Brain pericyte (primary cell): Measurements from ENCODE around the gene RTCB.

Experiments used
- DNase-seq: peaks from one replicate; pipeline ENCODE4 v3.0.0-alpha.2; 2012; ENCODE audit warnings: low read depth, low spot score

Gene RTCB

DNA sequence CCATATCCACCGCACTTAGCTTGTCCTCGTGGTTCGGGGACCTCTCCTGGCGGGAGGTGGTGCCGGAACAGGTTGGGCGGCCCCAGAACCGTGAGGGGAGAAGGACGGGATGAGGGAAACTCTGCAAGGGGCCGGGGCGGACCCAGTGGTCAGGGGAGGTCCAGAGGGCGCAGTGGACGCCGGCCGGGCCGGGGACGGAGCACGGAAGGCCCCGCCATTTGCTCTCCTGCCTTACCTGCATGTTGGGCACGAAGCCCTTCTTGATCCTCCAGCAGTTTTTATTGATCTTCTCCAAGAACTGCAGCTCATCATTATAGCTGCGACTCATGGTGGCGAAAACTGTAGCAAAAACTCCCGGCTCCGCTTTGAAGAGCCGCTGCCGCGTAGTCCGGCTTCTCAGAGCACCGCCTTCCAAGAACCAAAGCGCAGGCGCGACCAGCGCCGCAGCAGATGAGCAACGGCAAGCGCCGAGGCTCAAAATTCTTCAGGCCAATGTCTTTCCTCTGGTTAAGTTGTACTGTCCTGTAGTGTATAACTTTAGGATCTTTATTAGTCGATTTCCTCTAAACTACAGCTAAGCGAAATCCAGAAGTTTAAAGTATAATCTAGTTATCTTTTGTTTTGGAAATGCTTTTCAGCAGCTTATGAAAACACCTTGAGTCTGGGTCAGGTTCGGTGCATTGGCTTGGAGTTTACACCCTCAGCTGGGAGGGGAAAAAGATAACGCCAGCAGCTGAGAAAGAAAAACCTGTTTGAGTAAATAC, at the start of gene RTCB:
TSS of gene RTCB (minus strand) at position 419 of the 764 bp plus-strand sequence. CDS start at position 328, 91 bp downstream.
- peak; percentile 75 for DNase-seq

DNA sequence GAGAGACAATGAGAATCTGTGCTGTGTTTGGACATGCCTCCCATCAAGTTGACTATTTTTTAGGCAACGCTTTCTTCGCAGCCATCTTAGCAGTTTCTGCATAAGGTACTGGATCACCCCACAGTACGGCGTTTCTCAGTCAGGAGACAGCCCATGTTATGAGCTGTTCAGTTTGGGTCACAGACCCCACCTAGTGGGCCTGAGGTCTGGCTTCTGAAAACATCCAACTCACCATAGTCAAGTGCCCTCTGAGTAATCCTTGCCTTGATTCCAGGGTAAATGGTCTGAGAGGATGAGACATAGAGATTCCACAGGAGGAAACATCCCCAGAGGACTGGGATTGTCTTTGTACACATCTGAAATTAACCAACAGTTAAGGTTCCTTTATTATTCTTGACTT, 45.0 kb upstream of the RTCB start:
- DNase-seq: no peak

DNA sequence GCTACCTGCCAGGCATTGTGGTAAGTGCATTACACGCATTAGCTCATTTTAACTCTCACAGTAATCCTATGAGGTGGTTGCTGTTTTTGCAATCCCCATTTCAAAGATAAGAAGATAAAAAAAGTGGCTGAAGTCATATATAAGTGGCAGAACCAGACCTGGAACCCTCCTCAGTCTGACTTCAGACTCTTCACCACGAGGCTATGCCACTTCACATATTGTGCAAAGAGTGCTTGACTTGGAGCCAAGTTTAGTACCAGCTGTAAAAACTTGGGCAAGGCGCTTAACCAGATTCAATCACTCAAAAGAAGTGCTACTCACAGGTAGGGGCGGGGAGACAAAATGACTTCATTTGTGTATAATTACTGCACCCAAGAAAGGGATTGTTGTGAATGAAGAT, 36.9 kb upstream of the RTCB start:
- DNase-seq: no peak

DNA sequence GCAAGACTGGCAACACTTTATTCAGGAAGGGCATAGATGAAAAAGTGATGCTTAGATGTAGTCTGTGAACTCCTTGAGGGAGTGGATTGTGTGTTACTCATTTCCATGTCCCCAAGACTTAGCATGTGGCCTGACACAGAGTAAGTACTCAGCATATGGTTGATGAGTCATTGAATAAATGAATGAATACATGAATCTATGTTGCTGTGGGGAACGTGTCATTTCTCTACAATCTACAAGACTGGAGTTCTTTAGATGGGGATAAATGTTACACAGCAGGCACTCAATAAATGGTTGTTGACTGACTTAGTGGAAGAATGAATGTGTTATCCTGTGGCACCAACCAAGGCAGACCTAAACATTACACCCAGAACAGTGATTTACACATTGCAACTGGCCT, 34.3 kb upstream of the RTCB start:
- no peak for DNase-seq

DNA sequence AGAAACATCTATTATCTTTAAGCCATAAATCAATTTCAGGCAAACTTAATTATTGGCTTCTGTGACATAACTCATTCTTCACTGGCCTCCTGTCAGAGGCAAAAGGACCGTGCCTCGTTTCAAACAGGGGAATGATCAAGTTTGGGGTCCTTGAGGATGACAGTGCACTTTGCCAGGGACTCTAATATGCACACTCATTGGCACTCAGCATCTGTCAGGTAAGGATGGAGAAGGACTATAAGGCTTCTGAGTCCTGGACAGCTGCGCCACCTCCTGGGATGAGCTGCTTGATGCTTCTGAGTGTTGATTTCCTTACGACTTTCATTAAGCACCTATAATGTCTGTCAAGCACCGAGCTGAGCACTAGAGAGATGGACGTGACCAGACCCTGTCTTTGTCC, 32.0 kb upstream of the RTCB start:
- DNase-seq: no peak

DNA sequence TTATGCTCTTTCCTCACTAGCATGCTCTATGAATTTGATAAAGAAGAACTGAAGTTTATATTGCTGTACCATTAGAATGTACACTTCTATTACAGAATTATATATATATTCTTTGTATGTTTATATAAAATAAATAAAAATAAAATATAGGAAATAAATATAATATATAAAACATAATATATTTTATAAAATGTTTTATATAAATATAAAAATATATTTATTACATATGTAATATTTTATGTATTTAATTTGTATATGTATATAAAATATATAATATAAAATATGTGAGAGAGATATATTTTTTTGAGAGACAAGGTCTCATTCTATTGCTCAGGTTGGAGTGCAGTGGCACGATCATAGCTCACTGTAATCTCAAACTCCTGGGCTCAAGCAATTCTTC, 18.3 kb upstream of the RTCB start:
- DNase-seq: no peak

DNA sequence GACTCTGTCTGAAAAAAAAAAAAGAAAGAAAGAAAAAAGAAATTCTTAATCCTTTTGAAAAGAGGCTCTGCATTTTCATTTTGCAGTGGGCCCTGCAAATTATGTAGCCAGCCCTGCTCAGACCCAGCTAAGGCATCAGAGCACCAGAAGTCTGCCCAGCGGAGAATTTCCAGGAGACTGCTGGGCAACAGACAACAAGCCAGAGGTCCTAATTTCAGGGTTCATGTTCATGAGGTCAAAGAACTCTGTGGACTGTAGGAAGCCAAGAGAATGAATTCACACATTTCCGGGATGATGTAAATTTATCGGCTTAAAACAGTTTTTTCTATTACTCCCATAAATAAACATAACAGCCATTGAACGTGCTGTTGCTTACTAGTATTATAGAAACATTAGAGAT, 14.8 kb upstream of the RTCB start:
- no peak for DNase-seq

DNA sequence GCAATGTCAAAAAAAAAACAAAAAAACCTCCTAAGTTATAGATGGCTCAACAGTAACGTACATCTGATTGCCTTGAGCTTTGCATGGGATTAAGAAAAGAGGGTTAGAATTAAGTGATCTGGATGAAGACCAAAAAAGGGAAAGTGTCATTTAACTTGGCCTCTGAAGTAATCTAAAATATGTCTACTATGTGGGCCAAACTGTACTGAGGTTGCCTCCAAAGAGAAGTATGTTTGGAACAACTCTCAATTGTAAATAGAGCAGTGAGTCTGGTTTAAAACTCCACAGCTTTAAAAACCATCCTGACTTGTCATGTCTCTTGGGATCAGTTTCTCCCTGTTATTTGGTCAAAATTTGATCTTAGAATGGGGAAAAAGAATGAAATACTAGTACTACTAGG, 11.6 kb upstream of the RTCB start:
- no peak for DNase-seq

DNA sequence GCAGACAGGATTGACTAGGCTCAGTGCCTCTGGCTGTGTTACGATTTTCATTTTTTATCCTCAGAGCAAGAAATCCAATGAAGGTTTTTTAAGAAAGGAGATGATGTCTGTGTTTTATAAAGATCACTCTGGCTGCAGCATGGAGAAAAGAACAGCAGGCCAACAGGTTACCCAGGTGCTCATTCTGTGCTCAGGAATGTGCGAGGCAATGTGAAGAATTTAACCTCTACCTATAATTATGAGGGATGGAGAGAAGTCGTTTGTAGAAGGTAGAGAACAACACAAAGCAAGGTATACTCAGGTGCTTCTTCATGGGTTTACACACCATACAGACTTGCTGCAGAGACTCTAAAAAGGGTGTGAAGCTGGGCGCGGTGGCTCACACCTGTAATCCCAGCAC, 10.0 kb upstream of the RTCB start:
- DNase-seq: no peak

DNA sequence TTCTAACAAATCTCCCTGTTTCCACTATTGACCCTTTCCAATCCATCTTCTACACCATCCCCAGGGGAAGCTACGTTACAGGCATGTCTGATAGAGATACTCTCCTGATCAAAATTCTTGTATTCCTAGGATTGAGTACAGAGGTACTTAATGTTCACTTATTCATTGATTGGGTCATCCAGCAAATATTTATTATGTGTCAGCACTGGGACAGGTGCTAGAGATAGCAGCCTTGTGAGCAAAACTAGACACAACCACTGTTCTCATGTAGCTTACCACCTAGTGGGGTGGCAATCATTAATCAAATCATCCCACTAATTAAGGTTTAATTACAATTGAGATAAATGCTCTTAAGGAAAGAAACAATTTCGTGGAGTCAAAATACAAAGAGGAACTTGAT, 9.4 kb upstream of the RTCB start:
- no peak for DNase-seq

DNA sequence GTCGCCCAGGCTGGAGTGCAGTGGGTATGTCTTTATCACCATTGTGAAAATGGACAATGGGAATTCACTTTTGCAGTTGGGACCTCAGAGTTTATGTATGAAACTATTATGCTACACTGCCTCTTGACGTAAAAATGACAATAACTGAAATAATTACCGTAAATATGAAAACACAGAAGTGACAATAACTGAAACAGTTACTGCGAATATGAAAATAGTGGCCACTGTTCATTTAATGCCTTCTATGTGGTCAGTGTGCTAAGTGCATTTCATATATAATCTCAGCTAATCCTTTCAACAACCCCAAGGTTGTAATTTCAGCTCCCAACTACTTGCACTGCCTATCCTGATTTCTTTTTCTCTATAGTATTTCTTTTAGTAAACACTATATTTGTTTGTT, 5.9 kb upstream of the RTCB start:
- DNase-seq: no peak

DNA sequence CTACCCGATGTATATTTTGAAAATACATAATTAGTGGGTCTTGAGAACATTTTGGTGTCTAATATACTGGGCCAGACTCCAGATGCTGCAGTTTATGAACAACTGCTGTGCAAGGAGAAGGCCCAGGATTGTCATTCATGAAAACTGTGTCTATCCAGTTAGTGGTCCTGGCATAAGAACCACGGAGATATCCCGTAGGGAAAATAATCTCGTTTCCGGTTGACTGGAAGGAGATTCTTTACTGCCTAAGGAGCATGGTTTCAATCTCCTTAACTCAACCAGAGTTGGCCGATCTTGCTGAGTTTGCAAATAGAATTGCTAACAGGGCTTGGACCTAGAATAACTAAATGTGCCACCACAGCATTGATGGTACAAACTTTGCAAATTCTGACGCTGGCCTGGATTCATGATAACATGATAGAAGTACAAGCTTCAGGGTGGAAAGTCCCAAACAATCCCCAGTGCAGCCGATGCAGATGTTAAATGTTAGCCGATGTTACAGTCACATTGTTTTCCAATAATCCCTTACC, 4.6 kb upstream of the RTCB start:
- no peak for DNase-seq

DNA sequence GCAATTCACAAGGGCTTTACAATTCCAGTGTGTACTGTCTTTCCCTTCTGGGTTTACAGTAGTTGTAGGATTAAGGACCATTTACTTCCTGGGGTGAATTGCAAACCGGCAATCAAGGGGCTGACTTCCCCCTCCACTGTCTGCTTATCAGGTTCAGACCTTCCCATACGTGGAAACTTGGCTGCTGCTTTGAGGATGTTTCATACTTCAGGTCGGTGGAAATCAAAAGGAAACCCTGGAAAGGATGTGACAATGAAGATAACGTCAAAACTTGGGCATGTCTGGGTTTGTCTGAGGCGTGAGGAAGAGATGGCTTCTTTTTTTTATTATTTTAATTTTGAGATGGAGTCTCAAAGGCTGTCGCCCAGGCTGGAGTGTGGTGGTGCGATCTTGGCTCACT, 2.1 kb upstream of the RTCB start:
- DNase-seq: no peak

DNA sequence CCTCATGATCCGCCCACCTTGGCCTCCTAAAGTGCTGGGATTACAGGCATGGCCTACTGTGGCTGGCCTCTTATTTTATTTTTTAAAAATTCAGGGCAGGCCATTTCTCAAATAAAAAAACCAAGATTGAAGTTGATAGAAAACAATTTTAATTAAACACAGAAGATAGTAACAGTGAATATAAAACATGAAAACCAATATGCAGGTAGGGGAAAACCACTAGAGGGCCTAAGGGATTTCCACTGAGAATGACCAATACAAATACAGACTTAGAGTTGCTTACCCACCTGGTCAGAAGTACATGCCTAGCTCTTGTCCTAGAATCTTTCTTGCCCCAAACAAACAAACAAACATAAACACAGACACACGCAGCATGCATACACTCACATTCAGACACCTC, 1.7 kb upstream of the RTCB start:
- DNase-seq: no peak

DNA sequence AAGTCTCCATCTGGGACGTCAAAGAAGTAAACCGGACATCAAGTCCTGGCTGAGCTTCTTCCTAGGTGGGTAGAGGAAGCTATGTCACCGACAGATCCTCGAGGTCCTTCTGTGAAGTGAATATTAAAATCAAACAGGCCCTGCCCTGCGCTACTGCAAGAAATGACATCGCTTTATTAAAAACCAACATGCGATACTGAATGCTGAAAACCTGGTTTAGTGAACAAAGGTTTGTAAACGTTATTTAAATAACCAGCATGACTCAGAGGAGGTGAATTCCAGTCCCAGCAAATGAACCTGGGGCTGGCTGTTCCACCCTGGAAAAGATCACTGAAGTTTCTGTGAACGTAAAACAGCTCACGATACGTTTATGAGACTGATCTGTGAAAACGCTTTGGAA, 645 bp downstream of the RTCB start:
- DNase-seq: no peak

DNA sequence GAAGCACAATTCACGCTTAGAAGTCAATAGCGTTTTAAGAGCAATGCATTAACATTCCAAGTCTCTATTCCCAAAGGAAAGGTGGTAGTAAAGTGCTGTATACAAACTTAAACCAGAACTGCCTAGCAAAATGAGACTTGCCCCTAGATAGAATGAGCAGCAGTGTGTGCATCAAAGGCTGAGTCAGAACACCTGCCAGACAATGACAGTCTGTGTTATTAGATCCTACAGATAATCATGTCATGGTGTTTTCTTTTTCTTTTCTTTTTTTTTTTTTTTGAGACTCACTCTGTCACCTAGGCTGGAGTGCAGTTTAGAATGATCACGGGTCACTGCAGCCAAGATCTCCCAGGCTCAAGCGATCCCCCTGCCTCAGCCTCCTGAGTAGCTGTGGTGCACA, 1.6 kb downstream of the RTCB start:
- no peak for DNase-seq

DNA sequence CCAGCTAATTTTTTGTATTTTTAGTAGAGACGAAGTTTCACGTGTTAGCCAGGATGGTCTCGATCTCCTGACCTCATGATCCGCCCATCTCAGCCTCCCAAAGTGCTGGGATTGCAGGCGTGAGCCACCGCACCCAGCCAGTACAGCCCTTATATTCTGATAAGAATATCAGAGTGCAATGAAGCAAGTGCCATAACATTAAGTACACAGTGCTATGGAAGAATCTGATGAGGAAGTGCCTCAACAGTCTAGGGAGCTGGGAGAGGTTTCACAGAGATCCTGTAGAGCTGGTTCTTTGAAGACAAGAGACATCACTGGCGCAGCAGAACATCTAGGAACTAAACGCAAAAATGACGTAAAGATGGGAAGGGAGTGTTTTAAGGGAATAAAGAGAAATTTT, 2.1 kb downstream of the RTCB start:
- DNase-seq: no peak

DNA sequence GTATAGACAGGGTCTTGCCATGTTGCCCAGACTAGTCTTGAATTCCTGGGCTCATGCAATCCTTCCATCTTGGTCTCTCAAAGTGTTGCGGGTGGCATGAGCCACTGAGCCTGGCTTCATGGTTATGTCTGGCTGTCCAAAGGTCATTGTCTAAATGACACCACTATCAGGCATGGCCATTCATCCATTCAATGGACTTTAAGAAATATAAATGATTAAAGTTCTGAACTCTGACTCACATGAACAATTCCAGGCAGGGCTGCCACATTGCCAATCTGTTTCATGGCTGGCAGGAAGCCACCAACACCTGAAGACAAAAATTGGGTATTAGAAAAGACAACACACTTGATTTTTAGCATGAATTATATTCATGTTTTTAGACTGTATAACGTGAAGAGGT, 4.1 kb downstream of the RTCB start:
- DNase-seq: no peak

DNA sequence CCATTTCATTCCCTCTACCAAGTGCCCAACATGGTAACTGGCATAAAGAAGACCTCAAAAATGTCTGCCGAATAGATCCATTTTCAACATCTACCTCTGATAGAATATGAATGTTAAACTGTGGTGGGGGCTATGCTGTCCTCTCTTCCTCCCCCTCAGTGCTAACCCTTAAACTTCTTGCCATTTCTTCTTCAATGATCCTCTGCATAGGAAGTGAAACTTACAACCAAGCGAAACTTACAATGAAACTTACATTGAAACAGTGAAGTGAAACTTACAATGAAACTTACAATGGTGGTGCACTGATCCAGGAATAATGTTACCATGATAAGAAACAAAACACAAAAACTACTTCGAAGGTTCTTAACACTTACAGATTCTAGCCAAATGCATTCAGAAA, 4.7 kb downstream of the RTCB start:
- DNase-seq: no peak

DNA sequence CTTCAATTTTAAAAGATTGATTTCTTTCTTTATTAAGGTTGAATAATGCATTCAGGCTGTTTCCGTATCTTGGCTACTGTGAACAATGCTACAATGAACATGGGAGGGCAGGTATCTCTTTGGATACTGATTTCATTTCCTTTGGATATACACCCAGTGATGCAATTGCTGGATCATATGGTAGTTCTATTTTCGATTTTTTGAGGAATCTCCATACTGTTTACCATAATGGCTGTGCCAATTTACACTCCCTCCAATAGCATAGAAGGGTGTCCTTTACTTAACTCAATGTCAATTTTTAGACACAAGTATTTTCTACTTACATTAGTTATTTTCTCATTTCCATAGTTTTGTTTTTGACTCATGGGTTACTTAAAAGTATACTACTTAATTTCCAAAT, 8.0 kb downstream of the RTCB start:
- no peak for DNase-seq

DNA sequence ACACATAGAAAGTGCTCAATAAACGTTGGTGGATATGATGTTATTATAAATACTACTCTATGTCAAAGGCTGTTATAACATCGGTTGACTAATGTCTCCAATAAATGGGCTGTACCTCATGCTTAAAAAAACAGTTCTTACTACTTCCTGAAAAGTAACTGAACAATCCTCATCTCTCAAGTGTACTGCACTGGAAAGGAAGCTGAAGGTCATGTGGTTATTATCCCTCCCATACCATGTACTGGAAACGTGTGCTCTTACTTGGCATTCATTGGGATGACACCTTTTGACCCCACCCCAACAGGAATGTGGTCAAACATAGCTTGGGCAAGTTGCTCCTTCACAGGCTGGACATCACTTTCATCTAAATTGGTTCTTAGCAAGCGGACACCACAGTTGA, 10.6 kb downstream of the RTCB start:
- no peak for DNase-seq

DNA sequence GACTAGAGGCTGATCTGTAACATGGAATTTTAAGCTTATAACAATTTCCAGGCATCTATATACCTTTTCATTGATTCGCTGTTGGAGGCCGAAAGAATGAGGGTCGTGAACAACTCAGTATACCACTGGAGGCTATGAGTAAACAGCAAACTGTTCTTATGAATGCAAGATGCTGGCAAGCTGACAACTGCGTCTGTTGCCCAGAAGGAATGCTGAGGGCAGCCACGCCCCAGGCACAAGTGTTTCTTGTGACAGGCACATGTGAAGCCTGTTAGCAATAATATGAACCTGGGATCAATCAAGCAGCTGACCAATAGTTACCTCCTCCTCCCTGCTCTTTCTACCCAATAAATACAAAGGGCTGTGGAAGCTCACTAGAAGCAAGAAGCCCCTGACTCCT, 15.3 kb downstream of the RTCB start:
- DNase-seq: no peak

DNA sequence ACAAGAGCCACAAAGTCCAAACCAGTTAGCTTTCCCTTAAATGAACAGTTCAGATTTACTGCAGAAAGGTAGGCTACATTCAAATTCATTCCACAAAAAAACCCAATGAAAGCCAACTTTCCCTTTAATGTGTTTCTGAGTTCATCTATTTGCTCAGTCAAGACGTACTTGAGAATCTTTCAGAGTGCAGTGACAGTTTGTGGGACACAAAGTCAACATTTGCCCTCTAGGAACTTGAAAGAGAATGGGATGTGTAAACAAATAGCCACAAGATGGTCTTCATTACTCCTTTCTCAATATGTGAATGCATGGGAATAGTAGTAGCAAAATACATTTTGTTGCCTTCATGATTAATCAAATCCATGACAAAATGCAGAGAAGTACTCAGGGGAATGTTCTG, 15.8 kb downstream of the RTCB start:
- no peak for DNase-seq

DNA sequence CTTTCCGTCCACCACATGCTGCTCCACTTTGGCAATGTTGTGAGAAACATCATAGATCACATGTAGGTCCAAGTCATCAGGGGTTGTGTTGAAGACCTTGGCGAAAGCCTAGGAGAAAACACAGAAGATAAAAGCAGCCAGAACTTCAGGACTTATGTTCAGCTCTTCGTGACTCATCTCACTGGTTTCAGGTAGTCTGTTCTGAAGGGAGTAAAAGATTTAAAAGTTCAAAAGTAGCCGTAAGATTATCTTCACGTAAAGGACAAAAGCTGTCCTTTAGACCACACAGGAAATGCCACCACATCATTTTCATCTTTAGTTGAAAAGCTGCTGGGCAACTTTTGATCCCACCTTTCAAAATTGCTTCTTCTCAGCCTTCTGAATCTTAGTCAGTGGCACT, 16.9 kb downstream of the RTCB start:
- DNase-seq: no peak
